GM19328 (cell line): ENCODE results near the gene IQSEC1.

Experiments used
- ATAC-seq: cut with Tn5 transposase; IDR thresholded peaks from one replicate; pipeline ENCODE4 v1.9.1; 2021; ENCODE audit warnings: mild to moderate bottlenecking, moderate library complexity; ENCODE audit not compliant: unreplicated experiment

Gene IQSEC1

GRCh38 chr3:13017361-13018042, 55.7 kb downstream of the IQSEC1 start:
- no peak for ATAC-seq

GRCh38 chr3:13016721-13017255, 56.4 kb downstream of the IQSEC1 start:
- no peak for ATAC-seq

GRCh38 chr3:13016083-13016720, 57.0 kb downstream of the IQSEC1 start:
- ATAC-seq = peak; percentile 27

GRCh38 chr3:13015286-13016082, 57.7 kb downstream of the IQSEC1 start:
- no peak for ATAC-seq

- no peak for ATAC-seq
Measured at GRCh38 chr3:13014755-13015285, 58.4 kb downstream of the IQSEC1 start.

GRCh38 chr3:13013994-13014754, 59.1 kb downstream of the IQSEC1 start:
- ATAC-seq = no peak

- no peak for ATAC-seq
Measured at GRCh38 chr3:13013566-13013965, 59.7 kb downstream of the IQSEC1 start.

- ATAC-seq = no peak
Measured at GRCh38 chr3:13013151-13013561, 60.1 kb downstream of the IQSEC1 start.

GRCh38 chr3:13012221-13012691, 61.0 kb downstream of the IQSEC1 start:
- ATAC-seq = no peak

- peak; percentile 50 for ATAC-seq
Measured at GRCh38 chr3:13011573-13012220, 61.5 kb downstream of the IQSEC1 start.

- no peak for ATAC-seq
Measured at GRCh38 chr3:13010780-13011572, 62.3 kb downstream of the IQSEC1 start.

- ATAC-seq = no peak
Measured at GRCh38 chr3:13009946-13010315, 63.3 kb downstream of the IQSEC1 start.

GRCh38 chr3:13009132-13009945, 63.9 kb downstream of the IQSEC1 start:
- no peak for ATAC-seq

- no peak for ATAC-seq
Measured at GRCh38 chr3:13008155-13008995, 64.9 kb downstream of the IQSEC1 start.

GRCh38 chr3:13007251-13007941, 65.8 kb downstream of the IQSEC1 start:
- no peak for ATAC-seq

GRCh38 chr3:13006216-13006990, 66.8 kb downstream of the IQSEC1 start:
- ATAC-seq = no peak
